SU-DHL-6 (cell line): ENCODE results near the gene GH1.

Experiments used
- H2AFZ ChIP-seq: fragments of 200-600 bp; sonication (generic); 2 replicates; pipeline ENCODE4 v1.6.1; 2014; ENCODE audit warnings: low read depth, mild to moderate bottlenecking, moderate library complexity, mixed read lengths, antibody characterized with exemption, low read length; ENCODE audit not compliant: severe bottlenecking
- H3F3A ChIP-seq: fragments of 200-600 bp; shearing (Covaris generic); 2 replicates; pipeline ENCODE4 v1.6.0; 2016; ENCODE audit warnings: antibody characterized with exemption, mild to moderate bottlenecking; ENCODE audit not compliant: insufficient read depth
- H3K27ac ChIP-seq: fragments of 200-600 bp; sonication (generic); 2 replicates; pipeline ENCODE4 v1.5.1; 2016; ENCODE audit warnings: low read depth, mild to moderate bottlenecking, low read length, moderate library complexity, mixed read lengths
- H3K27me3 ChIP-seq: fragments of 200-600 bp; sonication (generic), shearing (Covaris generic); 2 replicates; pipeline ENCODE4 v1.6.0; 2014; ENCODE audit warnings: mild to moderate bottlenecking, low read length
- H3K36me3 ChIP-seq: fragments of 200-600 bp; sonication (generic); 2 replicates; pipeline ENCODE4 v1.6.1; 2014; ENCODE audit warnings: mild to moderate bottlenecking, low read length, mixed read lengths
- H3K4me2 ChIP-seq: fragments of 300-600, 200-600 bp; shearing (Covaris generic), sonication (generic); 2 replicates; pipeline ENCODE4 v1.6.0; 2014; ENCODE audit warnings: low read length, low read depth, mild to moderate bottlenecking; ENCODE audit not compliant: poor library complexity, severe bottlenecking
- H3K4me3 ChIP-seq: fragments of 200-600 bp; sonication (generic); 2 replicates; pipeline ENCODE4 v1.5.1; 2014; ENCODE audit warnings: antibody characterized with exemption, low read length, mild to moderate bottlenecking, mixed read lengths; ENCODE audit not compliant: insufficient read depth, poor library complexity, severe bottlenecking
- H3K79me2 ChIP-seq: fragments of 200-600 bp; sonication (generic); 2 replicates; pipeline ENCODE4 v1.6.1; 2014; ENCODE audit warnings: mild to moderate bottlenecking, low read length, moderate library complexity; ENCODE audit not compliant: insufficient read depth
- H3K9ac ChIP-seq: fragments of 200-600 bp; sonication (generic); 2 replicates; pipeline ENCODE4 v1.7.0; 2014; ENCODE audit warnings: mild to moderate bottlenecking, low read length
- H3K9me2 ChIP-seq: fragments of 200-600 bp; sonication (generic); replicated peaks from 2 replicates; pipeline ENCODE4 v1.6.1; 2014; ENCODE audit warnings: low read length; ENCODE audit not compliant: insufficient read depth
- H3K9me3 ChIP-seq: fragments of 200-600 bp; sonication (generic); 2 replicates; pipeline ENCODE4 v1.6.1; 2014; ENCODE audit warnings: low read length, mixed read lengths; ENCODE audit not compliant: insufficient read depth
- H4K20me1 ChIP-seq: fragments of 200-600 bp; sonication (generic); 2 replicates; pipeline ENCODE4 v1.6.1; 2014; ENCODE audit warnings: low read depth, mild to moderate bottlenecking, antibody characterized with exemption, low read length, moderate library complexity, mixed read lengths
- EZH2phosphoT487 ChIP-seq: fragments of 200-600 bp; sonication (generic), shearing (Covaris generic); conservative IDR thresholded peaks from 2 replicates; pipeline ENCODE4 v1.6.1; 2018; ENCODE audit warnings: mild to moderate bottlenecking, antibody characterized with exemption, low read length, moderate library complexity, mixed read lengths
- TF ChIP-seq, protein P1 (sequence below): fragments of 200-600 bp; sonication (generic); IDR thresholded peaks from one replicate; pipeline ENCODE4 v1.5.1; 2017; ENCODE audit warnings: antibody characterized with exemption, mild to moderate bottlenecking, low read length, moderate library complexity; ENCODE audit not compliant: insufficient read depth, poor library complexity, severe bottlenecking

The GH1 gene

DNA sequence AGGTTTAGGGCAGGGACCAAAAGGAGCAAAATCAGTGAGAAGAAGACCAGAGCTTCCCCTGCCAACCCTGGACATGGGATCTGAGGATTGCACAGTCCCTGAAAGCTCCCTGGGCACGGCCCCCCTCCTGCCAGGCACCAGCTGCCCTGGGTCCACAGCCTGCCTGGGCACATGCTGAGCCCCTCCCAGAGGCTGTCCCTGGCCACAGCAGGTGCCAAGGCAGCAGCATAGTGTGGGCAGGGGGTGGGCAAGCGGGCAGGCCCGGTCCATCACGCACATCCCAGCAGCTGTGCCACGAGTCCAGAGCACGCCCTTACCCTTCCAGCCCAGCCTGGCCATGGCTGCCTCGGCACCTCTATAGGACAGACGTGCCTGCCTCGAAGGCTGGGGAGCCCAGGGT is 41.4 kb upstream of the GH1 start:
- H3K9me3 ChIP-seq: no peaks in the 10 kb centered on the region
- no peaks in the 10 kb centered on the region for H3K27me3 ChIP-seq
- no peak overlapping the region for H3K27ac ChIP-seq
- no peak overlapping the region for H3K4me2 ChIP-seq
- no peak overlapping the region for H3K4me3 ChIP-seq
- 0 out of 2 replicates have a peak, but pooled peaks cover under 1% of the 10 kb centered on the region for H3F3A ChIP-seq
- TF ChIP-seq, protein P1, sequence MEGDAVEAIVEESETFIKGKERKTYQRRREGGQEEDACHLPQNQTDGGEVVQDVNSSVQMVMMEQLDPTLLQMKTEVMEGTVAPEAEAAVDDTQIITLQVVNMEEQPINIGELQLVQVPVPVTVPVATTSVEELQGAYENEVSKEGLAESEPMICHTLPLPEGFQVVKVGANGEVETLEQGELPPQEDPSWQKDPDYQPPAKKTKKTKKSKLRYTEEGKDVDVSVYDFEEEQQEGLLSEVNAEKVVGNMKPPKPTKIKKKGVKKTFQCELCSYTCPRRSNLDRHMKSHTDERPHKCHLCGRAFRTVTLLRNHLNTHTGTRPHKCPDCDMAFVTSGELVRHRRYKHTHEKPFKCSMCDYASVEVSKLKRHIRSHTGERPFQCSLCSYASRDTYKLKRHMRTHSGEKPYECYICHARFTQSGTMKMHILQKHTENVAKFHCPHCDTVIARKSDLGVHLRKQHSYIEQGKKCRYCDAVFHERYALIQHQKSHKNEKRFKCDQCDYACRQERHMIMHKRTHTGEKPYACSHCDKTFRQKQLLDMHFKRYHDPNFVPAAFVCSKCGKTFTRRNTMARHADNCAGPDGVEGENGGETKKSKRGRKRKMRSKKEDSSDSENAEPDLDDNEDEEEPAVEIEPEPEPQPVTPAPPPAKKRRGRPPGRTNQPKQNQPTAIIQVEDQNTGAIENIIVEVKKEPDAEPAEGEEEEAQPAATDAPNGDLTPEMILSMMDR: no peak
- no peak for TF ChIP-seq EZH2phosphoT487
- no peaks in the 10 kb centered on the region for H3K36me3 ChIP-seq
- H3K9ac ChIP-seq: no peak overlapping the region
- no peaks in the 10 kb centered on the region for H4K20me1 ChIP-seq
- H2AFZ ChIP-seq: no peak overlapping the region
- no peaks in the 10 kb centered on the region for H3K9me2 ChIP-seq
- H3K79me2 ChIP-seq: no peaks in the 10 kb centered on the region

DNA sequence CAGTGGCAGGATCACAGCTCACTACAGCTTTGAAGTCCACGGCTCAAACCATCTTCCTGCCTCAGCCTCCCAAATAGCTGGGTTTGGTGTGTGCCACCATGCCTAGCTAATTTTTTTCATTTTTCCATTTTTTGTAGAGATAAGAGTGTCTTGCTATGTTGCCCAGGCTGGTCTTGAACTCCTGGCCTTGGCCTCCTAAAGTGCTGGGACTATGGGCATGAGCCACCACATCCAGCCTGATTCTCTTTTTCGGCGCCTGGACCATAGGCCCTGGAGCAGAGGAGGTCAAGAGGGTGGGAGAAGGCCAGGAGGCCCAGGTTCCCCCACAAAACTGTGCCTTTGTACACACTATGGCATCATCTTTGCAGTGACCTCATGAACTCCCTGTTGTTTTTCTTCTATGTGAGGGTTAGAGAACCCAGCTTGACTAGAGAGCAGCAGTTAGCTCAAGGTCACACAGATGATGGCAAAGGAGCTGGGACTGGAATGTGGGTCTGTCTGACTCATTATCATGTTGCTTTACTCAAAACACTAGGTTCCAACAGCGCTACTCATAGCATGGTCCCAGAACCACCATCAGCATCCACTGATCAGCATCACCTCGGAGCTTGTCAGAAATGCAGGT is 37.8 kb upstream of the GH1 start:
- H3K27me3 ChIP-seq: no peaks in the 10 kb centered on the region
- no peaks in the 10 kb centered on the region for H3K9me3 ChIP-seq
- H3K27ac ChIP-seq: no peak overlapping the region
- no peaks in the 10 kb centered on the region for H4K20me1 ChIP-seq
- no peak overlapping the region for H3K4me2 ChIP-seq
- H2AFZ ChIP-seq: no peak overlapping the region
- no peaks in the 10 kb centered on the region for H3K36me3 ChIP-seq
- H3K9me2 ChIP-seq: no peaks in the 10 kb centered on the region
- no peak for TF ChIP-seq EZH2phosphoT487
- TF ChIP-seq, protein P1: no peak
- 0 out of 2 replicates have a peak, but pooled peaks cover 7% of the 10 kb centered on the region for H3F3A ChIP-seq
- no peak overlapping the region for H3K9ac ChIP-seq
- no peaks in the 10 kb centered on the region for H3K79me2 ChIP-seq
- no peak overlapping the region for H3K4me3 ChIP-seq

DNA sequence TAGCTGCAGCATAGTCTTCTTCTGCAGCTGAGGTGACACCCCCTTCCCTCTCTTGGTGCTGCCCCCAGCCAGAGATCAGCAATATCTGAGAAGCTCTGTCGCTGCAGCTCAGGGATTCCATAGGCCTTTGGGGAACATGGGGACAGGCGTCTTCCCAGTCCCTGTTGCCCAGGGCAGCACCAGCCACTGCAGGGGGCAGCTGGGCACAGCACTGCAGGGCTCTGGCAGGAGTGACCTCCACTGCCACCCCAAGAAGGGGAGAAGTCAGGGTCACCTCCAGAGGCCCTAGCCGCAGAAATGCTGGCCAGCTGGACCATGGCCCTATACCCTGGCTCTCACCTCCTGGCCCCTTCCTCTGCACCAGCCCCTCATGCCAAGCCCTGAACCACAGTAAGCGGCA is 37.2 kb upstream of the GH1 start:
- TF ChIP-seq EZH2phosphoT487: no peak
- H4K20me1 ChIP-seq: no peaks in the 10 kb centered on the region

DNA sequence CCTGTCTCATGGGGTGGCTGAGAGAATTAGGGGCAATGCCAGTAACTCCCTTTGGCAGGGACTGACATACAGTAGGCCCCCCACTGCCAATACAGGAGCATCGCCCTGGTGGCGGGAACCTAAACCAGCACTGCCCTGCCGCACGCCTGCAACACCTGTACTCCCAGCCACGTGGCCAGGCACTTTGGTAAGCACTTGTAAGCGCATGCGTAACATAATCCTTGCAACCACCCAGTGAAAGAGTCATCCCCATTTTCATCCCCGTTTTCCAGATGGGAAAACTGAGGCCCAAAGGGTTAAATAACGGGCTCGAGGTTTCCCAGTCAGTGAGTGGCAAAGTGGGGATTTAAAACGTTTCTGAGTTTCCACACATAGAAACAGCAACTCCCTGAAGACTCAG is 36.6 kb upstream of the GH1 start:
- Histone ChIP-seq H3K27me3 (no peaks in the 10 kb centered on the region), H3K9me2 (no peaks in the 10 kb centered on the region), H2AFZ (no peak overlapping the region), H3K9ac (no peak overlapping the region), H3K27ac (no peak overlapping the region; the same call in 1 of the 2 replicates), H3K36me3 (no peaks in the 10 kb centered on the region), H3K4me3 (no peak overlapping the region), H3K9me3 (no peaks in the 10 kb centered on the region), H3F3A (0 out of 2 replicates have a peak, but pooled peaks cover 7% of the 10 kb centered on the region), H3K79me2 (no peaks in the 10 kb centered on the region), H4K20me1 (no peaks in the 10 kb centered on the region), H3K4me2 (no peak overlapping the region)
- TF ChIP-seq EZH2phosphoT487: no peak
- TF ChIP-seq, protein P1: no peak

More for the DNA sequence above, 37.2 kb upstream of the GH1 start:
- Histone ChIP-seq H3K27me3 (no peaks in the 10 kb centered on the region), H3K79me2 (no peaks in the 10 kb centered on the region), H3K9ac (no peak overlapping the region), H3K9me3 (no peaks in the 10 kb centered on the region), H3K4me2 (no peak overlapping the region), H3K27ac (no peak overlapping the region), H3K36me3 (no peaks in the 10 kb centered on the region), H2AFZ (no peak overlapping the region), H3F3A (0 out of 2 replicates have a peak, but pooled peaks cover 7% of the 10 kb centered on the region), H3K4me3 (no peak overlapping the region), H3K9me2 (no peaks in the 10 kb centered on the region)
